Fibroblast of pulmonary artery (primary cell): ENCODE measurements around the gene C20orf141.
"Not testable (repeated sequence)": the region's sequence is repeated elsewhere in the genome, so short reads cannot be mapped to it uniquely, and the experiment has no call there.

Experiments used
- DNase-seq: peaks from one replicate; pipeline ENCODE4 v3.0.0-alpha.2; 2010; ENCODE audit warnings: low read depth
- H3K4me3 ChIP-seq: replicated peaks from 2 replicates; pipeline ENCODE4 v1.5.1; 2011; ENCODE audit warnings: low read depth, mild to moderate bottlenecking, control low read depth, low read length, moderate library complexity
- TF ChIP-seq, protein P1 (sequence below): IDR thresholded peaks from 2 replicates; pipeline ENCODE4 v1.5.1; 2011; ENCODE audit warnings: mild to moderate bottlenecking, control low read depth, low read length, inconsistent platforms; ENCODE audit errors: missing control alignments

Gene C20orf141, protein sequence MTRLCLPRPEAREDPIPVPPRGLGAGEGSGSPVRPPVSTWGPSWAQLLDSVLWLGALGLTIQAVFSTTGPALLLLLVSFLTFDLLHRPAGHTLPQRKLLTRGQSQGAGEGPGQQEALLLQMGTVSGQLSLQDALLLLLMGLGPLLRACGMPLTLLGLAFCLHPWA

DNA sequence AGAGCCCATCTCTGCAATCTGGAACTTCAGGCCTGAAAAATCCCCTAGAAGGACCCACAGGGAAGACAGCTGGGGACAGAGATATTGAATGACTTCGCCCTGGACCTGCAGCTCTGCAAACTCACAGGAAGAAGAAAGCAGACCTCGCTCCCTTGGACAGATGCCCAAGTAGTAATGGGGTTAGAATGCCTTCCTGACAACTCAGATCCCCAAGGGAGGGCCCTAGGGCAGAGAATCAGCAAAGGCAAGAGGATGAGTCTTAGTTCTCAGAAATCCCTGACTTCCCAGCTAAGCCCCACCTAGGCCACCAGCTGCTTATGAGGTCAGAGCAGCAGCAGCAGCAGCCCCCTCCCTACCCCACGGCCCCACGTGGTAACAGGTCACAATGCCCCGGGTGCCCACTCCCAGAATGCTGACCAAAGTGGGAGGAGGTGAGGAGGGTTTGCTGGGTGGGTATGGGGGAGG, at the start of gene C20orf141:
Gene C20orf141 (plus strand): TSS at position 401 of the 465 bp plus-strand sequence. CDS start 198 bp downstream, outside the sequence.
- TF ChIP-seq, protein P1, sequence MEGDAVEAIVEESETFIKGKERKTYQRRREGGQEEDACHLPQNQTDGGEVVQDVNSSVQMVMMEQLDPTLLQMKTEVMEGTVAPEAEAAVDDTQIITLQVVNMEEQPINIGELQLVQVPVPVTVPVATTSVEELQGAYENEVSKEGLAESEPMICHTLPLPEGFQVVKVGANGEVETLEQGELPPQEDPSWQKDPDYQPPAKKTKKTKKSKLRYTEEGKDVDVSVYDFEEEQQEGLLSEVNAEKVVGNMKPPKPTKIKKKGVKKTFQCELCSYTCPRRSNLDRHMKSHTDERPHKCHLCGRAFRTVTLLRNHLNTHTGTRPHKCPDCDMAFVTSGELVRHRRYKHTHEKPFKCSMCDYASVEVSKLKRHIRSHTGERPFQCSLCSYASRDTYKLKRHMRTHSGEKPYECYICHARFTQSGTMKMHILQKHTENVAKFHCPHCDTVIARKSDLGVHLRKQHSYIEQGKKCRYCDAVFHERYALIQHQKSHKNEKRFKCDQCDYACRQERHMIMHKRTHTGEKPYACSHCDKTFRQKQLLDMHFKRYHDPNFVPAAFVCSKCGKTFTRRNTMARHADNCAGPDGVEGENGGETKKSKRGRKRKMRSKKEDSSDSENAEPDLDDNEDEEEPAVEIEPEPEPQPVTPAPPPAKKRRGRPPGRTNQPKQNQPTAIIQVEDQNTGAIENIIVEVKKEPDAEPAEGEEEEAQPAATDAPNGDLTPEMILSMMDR = no peak
- DNase-seq = peak; percentile 97
- no peak within 1 kb of the TSS for H3K4me3 ChIP-seq

DNA sequence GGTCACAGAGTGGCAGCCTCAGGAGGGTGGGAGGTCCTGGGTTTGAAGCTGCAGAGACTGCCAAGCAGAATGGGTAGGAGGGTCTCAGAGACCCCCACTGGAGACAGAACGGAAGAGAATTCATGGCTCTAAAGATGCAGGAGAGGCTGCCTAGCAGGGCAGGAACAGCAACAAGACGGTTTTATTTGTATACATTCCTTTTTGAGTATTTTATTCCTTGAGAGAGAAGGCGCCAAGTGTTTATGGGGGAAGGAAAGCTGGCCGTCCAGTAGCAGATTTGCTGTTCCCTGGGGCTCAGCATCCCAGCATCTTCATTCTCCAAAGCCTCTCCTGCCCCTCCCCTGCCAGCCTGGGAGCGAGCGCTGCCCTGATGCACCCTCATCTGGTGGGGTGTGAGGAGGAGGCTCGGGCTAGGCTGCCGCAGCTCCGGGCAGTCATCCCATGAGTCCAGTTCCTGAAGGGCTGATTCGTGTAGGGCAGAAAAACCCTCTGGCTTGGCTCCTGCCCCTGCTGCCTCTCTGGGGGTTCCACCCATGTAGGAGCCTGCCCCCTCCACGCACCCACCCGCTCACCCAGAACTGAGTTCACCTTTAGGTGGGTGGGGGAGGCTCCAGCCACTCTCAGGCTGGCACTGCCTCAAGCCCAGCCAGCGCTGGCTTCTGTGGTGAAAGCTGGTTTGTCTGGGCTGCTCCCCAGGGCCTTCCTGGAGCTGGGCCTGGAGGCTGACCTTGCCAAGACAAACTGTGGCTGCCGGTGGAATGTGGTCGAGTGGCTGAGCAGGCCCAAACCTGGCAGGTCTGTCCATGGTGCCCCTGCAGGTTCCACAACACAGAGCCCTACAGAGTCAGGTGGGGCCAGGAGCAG, 46.8 kb upstream of the C20orf141 start:
- TF ChIP-seq, protein P1 = no peak
- DNase-seq = peak; percentile 53
- H3K4me3 ChIP-seq = no peak overlapping the region

DNA sequence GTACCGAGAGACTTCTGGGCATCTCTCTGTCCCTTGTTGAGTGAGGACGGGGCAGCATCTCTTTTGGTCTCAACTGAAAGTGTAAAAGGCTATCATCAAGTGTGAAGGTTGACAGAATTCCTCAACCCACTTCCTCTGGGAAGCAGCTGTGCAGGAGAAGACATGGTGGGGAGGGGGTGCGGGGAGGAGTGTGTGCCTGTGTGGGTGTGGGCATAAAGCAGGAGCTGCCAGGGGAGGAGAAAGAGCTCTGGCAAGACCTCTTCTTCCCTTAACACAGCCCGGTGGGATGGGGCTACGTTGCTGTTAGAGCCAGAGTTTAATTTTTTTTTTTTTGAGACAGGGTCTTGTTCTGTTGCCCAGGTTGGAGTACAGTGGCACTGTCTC, 46.2 kb upstream of the C20orf141 start:
- TF ChIP-seq, protein P1 = no peak
- peak; percentile 7 for DNase-seq
- H3K4me3 ChIP-seq = no peak overlapping the region

DNA sequence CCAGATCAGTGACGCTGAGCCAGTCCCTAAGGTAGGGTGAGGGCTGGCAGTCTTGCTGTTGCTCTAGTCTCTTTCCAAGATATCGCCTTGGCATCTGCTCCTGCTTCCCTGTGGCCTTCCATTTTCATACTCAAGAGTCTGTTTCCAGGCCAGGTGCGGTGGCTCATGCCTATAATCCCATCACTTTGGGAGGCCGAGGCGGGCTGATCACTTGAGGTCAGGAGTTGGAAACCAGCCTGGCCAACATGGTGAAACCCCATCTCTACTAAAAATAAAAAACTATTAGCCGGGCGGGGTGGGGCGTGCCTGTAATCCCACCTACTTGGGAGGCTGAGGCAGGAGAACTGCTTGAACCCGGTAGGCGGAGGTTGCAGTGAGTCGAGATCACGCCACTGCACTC, 44.7 kb upstream of the C20orf141 start:
- DNase-seq, H3K4me3 ChIP-seq: not testable (repeated sequence)

DNA sequence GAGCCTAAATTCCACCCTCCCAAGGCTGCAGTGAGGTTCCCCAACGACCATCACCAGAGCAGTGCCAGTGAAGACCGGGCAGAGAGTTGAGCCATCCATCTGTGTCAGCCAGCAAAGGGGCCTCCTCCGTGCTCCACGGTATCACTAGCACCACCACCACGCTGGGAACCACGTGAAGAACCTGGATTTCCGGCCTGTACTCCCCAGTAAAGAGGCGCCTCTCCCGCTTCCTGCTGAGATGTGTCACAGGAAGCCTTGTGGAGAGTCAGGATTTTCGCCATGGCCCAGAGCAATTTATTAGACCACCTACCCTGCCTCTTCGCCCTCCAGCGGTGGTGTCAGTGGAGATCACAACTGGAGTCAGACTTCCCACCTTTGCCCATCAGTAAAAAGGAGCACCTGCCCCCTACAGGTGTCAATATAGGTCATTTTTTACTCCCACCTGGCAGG, 43.1 kb upstream of the C20orf141 start:
- H3K4me3 ChIP-seq = no peak overlapping the region
- DNase-seq = peak; percentile 59
- TF ChIP-seq, protein P1 = no peak

DNA sequence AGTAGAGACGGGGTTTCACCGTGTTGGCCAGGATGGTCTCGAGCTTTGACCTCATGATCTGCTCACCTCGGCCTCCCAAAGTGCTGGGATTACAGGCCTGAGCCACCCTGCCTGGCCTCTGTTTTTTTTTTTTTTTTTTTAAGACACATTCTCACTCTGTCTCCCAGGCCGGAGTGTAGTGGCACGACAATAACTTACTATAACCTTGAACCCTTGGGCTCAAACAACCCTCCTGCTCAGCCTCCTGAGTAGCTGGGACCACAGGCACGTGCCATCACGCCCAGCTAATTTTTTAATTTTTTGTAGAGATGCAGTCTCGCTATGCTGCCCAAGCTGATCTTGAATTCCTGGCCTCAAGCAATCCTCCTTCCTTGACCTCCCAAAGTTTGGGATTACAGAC, 41.0 kb upstream of the C20orf141 start:
- TF ChIP-seq, protein P1 = no peak
- no peak overlapping the region for H3K4me3 ChIP-seq
- no peak for DNase-seq

DNA sequence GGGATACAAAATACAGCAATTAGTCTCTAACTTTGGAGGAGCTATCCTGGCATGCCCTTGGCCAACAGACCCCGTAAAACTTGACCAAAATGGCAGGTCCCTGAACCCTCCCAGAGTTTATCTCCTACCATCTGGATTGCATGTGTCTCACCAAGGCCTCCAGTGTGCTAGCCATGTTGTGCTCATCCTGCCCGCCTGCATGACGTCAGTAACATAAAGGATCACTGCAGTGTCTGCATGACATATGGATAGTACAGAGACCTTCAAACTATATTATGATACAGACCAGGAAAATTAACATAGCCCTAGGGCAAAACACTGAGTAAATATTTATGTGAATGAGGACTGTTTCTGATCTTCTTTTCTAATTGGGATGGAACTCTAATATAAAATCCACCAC, 39.6 kb upstream of the C20orf141 start:
- no peak overlapping the region for H3K4me3 ChIP-seq
- no peak for DNase-seq
- TF ChIP-seq, protein P1 = no peak
